ENCODE data around the gene NCK2. TPM values are rescaled to one million over a fixed set of nuclear protein-coding genes. Genes with fewer than 3 reads are reported as not detected.
A peak's percentile ranks its signal among the peaks of the same experiment; 100 is the strongest.

The NCK2 gene
- total RNA-seq, 4 donors from 2014 or later = 14.7 to 47.5 (median 29.3) TPM

GRCh38 chr2:105886687-105887086 is 142.0 kb downstream of the NCK2 start:
- intact Hi-C loops (cut with DNase I; ENCODE audit: low total_unique reads) = no loop called here
- H3K4me1 ChIP-seq = peaks cover 3% of the 10 kb centered on the region in 2 donors

GRCh38 chr2:105887256-105887655 is 142.5 kb downstream of the NCK2 start:
- peak overlapping the region in 1 of 2 donors; percentile 28 for H3K27ac ChIP-seq
- no peaks in the 10 kb centered on the region for H3K27me3 ChIP-seq
- no peaks in the 10 kb centered on the region for H3K9me3 ChIP-seq
- DNase-seq = no peak
- TF ChIP-seq POLR2A (IDR thresholded peaks at IDR 0.05) = no peak
- no peak for TF ChIP-seq CTCF (IDR thresholded peaks at IDR 0.05)
- no peaks in the 10 kb centered on the region for H3K36me3 ChIP-seq
- intact Hi-C loops (cut with DNase I; ENCODE audit: low total_unique reads) = no loop called here
- peaks cover 3% of the 10 kb centered on the region in 2 donors for H3K4me1 ChIP-seq
- H3K4me3 ChIP-seq = no peak overlapping the region

More at GRCh38 chr2:105886687-105887086, 142.0 kb downstream of the NCK2 start:
- Histone ChIP-seq H3K9me3 (no peaks in the 10 kb centered on the region), H3K27me3 (no peaks in the 10 kb centered on the region), H3K27ac (peak overlapping the region in 1 of 2 donors; percentile 28), H3K4me3 (no peak overlapping the region), H3K36me3 (no peaks in the 10 kb centered on the region)
- TF ChIP-seq CTCF (IDR thresholded peaks at IDR 0.05) (no peak), POLR2A (IDR thresholded peaks at IDR 0.05) (no peak)
- DNase-seq = no peak

- TF ChIP-seq POLR2A (IDR thresholded peaks at IDR 0.05) = no peak
- no peak for TF ChIP-seq CTCF (IDR thresholded peaks at IDR 0.05)
- H3K9me3 ChIP-seq = no peaks in the 10 kb centered on the region
- DNase-seq = no peak
- no peak overlapping the region for H3K4me3 ChIP-seq
- no peaks in the 10 kb centered on the region for H3K27me3 ChIP-seq
- no peak overlapping the region for H3K27ac ChIP-seq
- intact Hi-C loops (cut with DNase I; ENCODE audit: low total_unique reads) = no loop called here
- no peaks in the 10 kb centered on the region for H3K36me3 ChIP-seq
- peaks cover 3% of the 10 kb centered on the region in 2 donors for H3K4me1 ChIP-seq
These were observed 143.9 kb downstream of the NCK2 start for GRCh38 chr2:105888625-105889024.

GRCh38 chr2:105889046-105889445 is 144.3 kb downstream of the NCK2 start:
- Histone ChIP-seq H3K4me3 (no peak overlapping the region), H3K27ac (no peak overlapping the region), H3K4me1 (peaks cover 3% of the 10 kb centered on the region in 2 donors), H3K27me3 (no peaks in the 10 kb centered on the region), H3K36me3 (no peaks in the 10 kb centered on the region), H3K9me3 (no peaks in the 10 kb centered on the region)
- intact Hi-C loops (cut with DNase I; ENCODE audit: low total_unique reads) = no loop called here
- TF ChIP-seq CTCF (IDR thresholded peaks at IDR 0.05) (no peak), POLR2A (IDR thresholded peaks at IDR 0.05) (no peak)
- DNase-seq = no peak

- Histone ChIP-seq H3K4me1 (peaks cover 3% of the 10 kb centered on the region in 2 donors), H3K27ac (no peak overlapping the region), H3K9me3 (no peaks in the 10 kb centered on the region), H3K36me3 (no peaks in the 10 kb centered on the region), H3K4me3 (no peak overlapping the region), H3K27me3 (no peaks in the 10 kb centered on the region)
- intact Hi-C loops (cut with DNase I; ENCODE audit: low total_unique reads) = no loop called here
- DNase-seq = no peak
- TF ChIP-seq CTCF (IDR thresholded peaks at IDR 0.05) = no peak
- no peak for TF ChIP-seq POLR2A (IDR thresholded peaks at IDR 0.05)
These were observed 145.4 kb downstream of the NCK2 start for GRCh38 chr2:105890111-105890510.
